GM21825 (cell line): Measurements from ENCODE around the gene MX1.

ENCODE experiments used
- ATAC-seq: cut with Tn5 transposase; IDR thresholded peaks from one replicate; pipeline ENCODE4 v1.9.1; 2021; ENCODE audit warnings: mild to moderate bottlenecking, moderate library complexity; ENCODE audit not compliant: unreplicated experiment

The MX1 gene

GRCh38 chr21:41488080-41488479, 62.0 kb downstream of the MX1 start:
- no peak for ATAC-seq

GRCh38 chr21:41489329-41489728, 63.3 kb downstream of the MX1 start:
- ATAC-seq = no peak

GRCh38 chr21:41490330-41490729, 64.3 kb downstream of the MX1 start:
- no peak for ATAC-seq

GRCh38 chr21:41491412-41491811, 65.4 kb downstream of the MX1 start:
- ATAC-seq = no peak

DNA sequence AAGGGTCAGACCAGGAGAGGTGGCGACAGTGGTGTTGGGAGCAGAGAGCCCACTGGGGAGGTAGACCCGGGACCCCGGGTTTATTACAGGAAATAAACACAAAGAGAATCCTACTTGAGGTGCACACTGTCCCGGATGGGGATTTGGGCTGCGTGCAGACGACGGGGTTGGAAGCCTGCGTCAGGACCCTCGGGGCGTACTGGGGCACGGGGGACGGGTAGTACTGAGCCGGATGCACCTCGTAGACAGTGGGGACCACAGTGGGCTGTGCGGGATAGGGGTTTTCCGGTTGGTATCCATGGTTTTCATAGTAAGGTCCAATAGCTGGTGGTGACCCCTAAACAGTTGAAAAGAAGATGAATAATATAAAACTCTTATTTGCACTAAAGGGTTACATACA, 68.2 kb downstream of the MX1 start:
- ATAC-seq = no peak

DNA sequence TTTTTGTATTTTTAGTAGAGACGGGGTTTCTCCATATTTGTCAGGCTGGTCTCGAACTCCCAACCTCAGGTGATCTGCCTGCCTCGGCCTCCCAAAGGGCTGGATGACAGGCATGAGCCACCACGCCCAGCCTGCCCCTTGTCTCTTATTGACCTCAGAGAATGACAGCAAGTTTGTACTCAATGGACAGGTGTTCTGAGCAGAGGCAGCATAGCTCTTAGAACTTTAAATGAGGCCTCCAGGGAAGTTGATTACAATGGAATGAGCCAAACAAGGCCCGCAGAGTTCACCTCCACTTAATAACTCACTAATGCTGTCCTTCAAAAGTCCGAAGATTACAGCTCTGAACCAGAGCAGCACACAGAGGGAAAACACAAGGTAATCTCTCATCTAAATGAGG, 71.0 kb downstream of the MX1 start:
- ATAC-seq = no peak

DNA sequence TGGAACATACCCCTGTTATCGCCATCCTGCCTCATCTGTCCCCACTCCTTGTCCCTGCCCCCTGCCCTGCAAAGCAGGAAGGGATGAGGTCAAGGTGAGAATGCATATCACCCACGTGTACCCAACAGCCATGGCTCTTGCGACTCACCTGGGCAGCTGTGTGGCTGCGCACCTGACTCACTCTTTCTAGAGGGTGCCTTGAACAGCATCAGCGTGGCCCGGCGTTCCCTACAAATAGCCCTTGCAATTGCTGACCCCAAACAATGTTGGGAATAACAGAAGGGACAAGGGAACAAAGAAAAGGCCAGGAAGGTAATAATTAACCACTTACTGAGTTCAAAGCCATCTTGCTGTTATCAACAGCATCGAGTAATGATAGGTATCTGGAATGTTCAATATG, 71.7 kb downstream of the MX1 start:
- no peak for ATAC-seq

- ATAC-seq = no peak
Observed at GRCh38 chr21:41499920-41500319, 73.9 kb downstream of the MX1 start.

DNA sequence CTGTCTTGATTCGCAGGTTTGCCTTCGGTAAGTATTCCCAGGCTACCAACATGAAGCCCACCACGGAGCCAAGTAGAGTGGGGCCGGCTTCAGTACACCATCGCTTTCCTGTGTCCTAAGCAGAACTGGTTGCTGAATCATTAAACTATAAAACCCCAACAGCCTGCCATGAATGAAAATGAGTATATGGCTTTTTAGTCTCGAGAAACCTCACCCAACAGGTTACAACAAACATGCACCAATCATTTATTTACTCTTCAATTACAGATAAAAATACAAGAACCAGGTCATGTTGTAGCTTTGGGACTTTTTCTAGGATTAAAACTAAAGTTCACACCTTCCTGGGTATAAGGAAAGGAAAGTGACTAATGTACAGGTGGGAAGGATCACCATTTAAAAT, 74.3 kb downstream of the MX1 start:
- ATAC-seq = no peak

GRCh38 chr21:41500931-41501381, 74.9 kb downstream of the MX1 start:
- no peak for ATAC-seq

- no peak for ATAC-seq
Observed at GRCh38 chr21:41501919-41502318, 75.9 kb downstream of the MX1 start.

- no peak for ATAC-seq
Observed at GRCh38 chr21:41503331-41503730, 77.3 kb downstream of the MX1 start.

- ATAC-seq = no peak
Observed at GRCh38 chr21:41504030-41504429, 78.0 kb downstream of the MX1 start.

DNA sequence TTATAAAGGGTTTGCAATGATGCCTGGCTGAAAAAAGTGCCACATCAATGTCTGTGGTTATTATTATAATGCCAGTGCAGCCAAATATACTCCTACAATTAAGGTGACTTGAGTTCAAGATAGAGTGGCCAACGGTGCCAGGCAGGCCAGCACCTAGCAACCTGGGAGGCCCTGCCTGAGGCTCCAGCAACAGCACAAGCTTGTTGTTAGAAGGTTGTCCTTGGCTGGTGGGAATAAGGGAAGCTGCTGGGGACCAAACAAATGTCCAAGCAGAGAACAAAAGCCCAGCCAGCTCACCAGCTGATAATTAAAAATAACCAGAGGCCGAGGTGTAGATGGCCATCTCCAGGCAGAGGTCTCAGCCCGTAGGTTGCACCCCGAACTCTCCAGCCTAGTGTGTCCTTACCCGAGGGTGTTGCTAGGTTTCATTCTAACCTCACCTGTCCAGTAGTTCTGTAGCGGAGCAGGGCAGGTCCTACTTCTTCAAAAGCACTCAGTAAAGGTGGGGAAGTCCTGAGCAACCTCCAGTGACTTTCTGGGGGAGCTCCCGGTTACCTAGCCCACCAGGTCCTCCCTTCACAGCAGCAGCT, 80.1 kb downstream of the MX1 start:
- ATAC-seq = no peak

- ATAC-seq = no peak
Observed at GRCh38 chr21:41506611-41507520, 80.8 kb downstream of the MX1 start.

DNA sequence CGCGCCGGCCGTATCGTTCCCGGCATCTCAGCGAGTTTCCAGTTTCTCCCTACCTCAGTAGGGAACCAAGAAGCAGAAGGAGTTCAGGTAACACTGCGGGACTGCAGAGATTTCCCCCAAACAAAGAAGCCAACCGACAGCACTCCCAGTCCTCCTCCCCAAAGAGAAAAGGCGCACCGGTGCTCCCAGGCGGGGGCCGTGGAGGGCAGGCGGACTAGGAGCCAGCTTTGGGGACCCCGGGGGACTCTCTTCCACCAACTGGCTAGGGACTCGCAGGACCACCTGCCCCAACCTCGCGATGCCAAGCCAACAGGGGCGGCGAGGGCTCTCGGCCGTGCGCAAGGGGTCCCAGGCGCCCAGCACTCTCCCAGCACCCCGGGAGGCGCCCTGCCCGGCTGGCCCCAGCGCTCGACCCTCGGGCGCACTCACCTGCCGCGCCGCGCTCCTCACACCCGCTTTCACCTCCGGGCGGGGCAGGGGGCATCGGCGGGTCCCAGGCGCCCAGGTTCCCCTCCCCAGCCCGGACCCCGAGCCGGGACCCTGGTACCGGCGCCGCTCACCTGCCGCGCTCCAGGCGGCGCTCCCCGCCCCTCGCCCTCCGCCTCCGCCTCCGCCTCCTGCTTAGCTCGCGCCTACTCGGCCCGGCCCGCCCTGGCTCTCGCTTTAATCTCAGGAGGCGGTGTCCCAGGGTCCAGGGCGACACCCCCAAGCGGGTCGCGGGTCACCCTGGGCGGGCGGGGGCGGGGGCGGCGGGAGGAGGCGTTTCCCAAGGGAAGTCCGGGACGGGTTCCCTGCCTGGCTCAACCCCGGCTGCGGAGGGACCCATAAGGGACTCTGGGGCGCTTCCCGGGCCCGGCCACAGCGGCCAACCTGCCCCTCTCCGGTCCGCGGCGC, 81.7 kb downstream of the MX1 start, which contains the start of gene TMPRSS2:
TMPRSS2 (minus strand) TSS at position 638 of the 894 bp plus-strand sequence. CDS start 10,025 bp downstream, outside the sequence.
- ATAC-seq = no peak

DNA sequence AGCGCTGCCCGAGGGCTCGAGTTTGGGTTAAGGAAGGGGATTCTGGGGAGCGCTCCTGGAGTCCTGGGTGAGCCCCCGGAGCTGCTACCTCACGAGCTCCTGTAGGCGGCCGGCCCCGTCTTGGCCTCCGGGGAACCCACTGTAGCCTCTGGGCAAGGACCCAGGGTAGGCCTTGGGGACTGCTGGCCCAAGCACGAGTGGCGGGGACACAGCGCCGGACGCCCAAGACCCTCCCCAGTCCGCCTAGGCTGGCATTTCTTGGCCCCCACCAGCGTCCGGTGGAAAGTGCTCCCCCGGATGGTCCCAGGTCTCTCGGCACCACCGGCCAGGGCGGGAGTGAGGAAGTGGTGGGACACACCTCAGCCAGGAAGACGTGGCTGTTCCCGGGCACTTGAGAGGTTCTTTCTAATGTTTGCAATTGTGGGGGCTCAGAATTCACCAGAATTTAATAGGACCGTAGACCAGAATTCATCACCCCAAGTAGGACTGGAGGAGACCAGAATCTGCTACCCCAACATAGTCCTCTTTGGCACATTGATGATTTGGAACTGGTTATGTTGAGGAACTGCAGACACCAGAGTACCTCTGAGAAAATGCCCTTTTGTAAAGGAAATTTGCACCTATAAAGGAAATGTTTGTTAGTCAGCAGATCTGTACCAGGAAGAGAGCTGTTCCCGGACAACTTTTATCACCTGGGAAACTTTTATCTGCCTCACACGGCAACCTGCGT, 82.5 kb downstream of the MX1 start:
- ATAC-seq = no peak
